NT2/D1 (cell line): ENCODE results near the gene SLC1A7.

ENCODE experiments used
- SUZ12 ChIP-seq: IDR thresholded peaks from 2 replicates; pipeline ENCODE4 v1.6.1; 2011; ENCODE audit not compliant: insufficient read length, insufficient read depth; ENCODE audit errors: extremely low read depth
- YY1 ChIP-seq: IDR thresholded peaks from 2 replicates; pipeline ENCODE4 v1.6.1; 2011; ENCODE audit not compliant: insufficient read length, insufficient read depth
- ZNF274 ChIP-seq: IDR thresholded peaks from 2 replicates; pipeline ENCODE4 v1.6.1; 2011; ENCODE audit warnings: mild to moderate bottlenecking, low read depth, low read length

- no peak for TF ChIP-seq SUZ12
- no peak for TF ChIP-seq YY1
- TF ChIP-seq ZNF274: no peak
Observed at GRCh38 chr1:53125623-53126360, 16.6 kb downstream of the SLC1A7 start.
